Nephron (organoid): ENCODE data around the gene ZEB2.
"Not testable (repeated sequence)": the region's sequence is repeated elsewhere in the genome, so short reads cannot be mapped to it uniquely, and the experiment has no call there.

Experiments used
- H3K27ac Mint-ChIP-seq, 3 experiments: 2 replicates each; pipeline ENCODE4 v1.8.0; 2020; ENCODE audit warnings: mixed read lengths in 3 of 3, mild to moderate bottlenecking in 2 of 3, moderate library complexity in 1 of 3
- H3K27me3 Mint-ChIP-seq: 2 replicates; pipeline ENCODE4 v1.8.0; 2021; ENCODE audit warnings: low read depth, mild to moderate bottlenecking, moderate library complexity, mixed read lengths
- H3K36me3 Mint-ChIP-seq: 2 replicates; pipeline ENCODE4 v1.8.0; 2020; ENCODE audit warnings: low read depth, mixed read lengths
- H3K4me1 Mint-ChIP-seq: 2 replicates; pipeline ENCODE4 v1.8.0; 2020; ENCODE audit warnings: mixed read lengths
- H3K4me3 Mint-ChIP-seq, 3 experiments: 2 replicates each; pipeline ENCODE4 v1.8.0; 2020; ENCODE audit warnings: mild to moderate bottlenecking in 3 of 3, mixed read lengths in 3 of 3, moderate library complexity in 2 of 3
- H3K9me3 Mint-ChIP-seq: 2 replicates; pipeline ENCODE4 v1.8.0; 2020; ENCODE audit warnings: mixed read lengths
- TF ChIP-seq, protein P1 (sequence below), 3 experiments: fragments of 200-600 bp; sonication (generic); IDR thresholded peaks; one replicate each; pipeline ENCODE4 v1.5.0; 2021; ENCODE audit warnings: antibody characterized with exemption in 3 of 3; ENCODE audit not compliant: unreplicated experiment in 3 of 3

Gene ZEB2

DNA sequence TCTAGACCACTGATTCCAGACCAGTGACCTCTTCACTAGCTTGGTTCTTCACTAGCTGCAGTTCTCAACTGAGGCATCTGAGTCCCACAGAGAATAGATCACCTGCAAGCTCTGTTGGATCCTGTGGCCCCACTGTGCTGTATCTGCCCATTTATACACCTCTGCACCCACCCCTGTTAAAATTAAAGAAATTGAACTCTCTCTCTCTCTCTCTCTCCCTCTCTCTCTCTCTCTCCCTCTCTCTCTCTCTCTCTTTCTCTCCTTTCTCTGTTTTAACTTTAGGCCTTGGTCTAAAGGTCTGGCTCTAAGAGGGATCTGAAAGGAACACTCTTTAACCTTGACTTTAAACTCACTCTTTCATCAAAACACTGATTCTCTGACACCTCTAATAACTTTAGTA is 150.5 kb downstream of the ZEB2 start:
- no peaks in the 10 kb centered on the region for H3K36me3 Mint-ChIP-seq
- H3K9me3 Mint-ChIP-seq, result no peaks in the 10 kb centered on the region
- H3K4me3 Mint-ChIP-seq, result no peak overlapping the region
- H3K27ac Mint-ChIP-seq, result no peak overlapping the region
- H3K4me1 Mint-ChIP-seq, result peaks cover 39% of the 10 kb centered on the region
- H3K27me3 Mint-ChIP-seq, result no peaks in the 10 kb centered on the region
- TF ChIP-seq, protein P1, sequence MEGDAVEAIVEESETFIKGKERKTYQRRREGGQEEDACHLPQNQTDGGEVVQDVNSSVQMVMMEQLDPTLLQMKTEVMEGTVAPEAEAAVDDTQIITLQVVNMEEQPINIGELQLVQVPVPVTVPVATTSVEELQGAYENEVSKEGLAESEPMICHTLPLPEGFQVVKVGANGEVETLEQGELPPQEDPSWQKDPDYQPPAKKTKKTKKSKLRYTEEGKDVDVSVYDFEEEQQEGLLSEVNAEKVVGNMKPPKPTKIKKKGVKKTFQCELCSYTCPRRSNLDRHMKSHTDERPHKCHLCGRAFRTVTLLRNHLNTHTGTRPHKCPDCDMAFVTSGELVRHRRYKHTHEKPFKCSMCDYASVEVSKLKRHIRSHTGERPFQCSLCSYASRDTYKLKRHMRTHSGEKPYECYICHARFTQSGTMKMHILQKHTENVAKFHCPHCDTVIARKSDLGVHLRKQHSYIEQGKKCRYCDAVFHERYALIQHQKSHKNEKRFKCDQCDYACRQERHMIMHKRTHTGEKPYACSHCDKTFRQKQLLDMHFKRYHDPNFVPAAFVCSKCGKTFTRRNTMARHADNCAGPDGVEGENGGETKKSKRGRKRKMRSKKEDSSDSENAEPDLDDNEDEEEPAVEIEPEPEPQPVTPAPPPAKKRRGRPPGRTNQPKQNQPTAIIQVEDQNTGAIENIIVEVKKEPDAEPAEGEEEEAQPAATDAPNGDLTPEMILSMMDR (IDR thresholded peaks at IDR 0.05; ENCODE audit: unreplicated experiment in 3 of 3), result no peak

DNA sequence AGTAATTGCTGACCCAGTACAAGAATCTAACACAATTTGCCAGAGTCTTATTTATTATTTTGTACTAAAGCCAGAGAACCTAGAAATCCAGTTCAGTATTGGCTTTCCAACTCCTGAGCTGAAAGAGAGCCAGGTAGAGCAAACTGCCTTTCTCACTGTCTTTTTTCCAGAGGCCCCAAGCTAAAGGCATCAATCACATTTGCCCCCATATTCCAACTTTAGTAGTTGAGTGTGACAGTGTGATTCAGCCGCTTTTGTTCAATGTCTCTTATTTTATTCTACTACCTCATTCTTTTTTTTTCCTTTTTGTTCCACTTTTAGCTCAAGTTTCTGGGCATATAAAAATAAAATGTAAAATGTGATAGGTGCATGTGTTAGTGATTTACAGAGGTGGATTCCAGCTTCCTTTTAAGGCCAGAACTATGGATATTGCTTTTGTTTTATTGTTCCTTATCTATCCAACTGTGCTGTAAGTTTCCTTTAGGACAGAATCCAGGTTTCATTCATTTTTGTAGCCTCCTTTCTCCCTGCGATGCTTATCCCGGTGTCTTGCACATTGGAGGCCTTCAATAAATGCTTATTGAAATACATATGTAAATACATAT is 153.0 kb downstream of the ZEB2 start:
- H3K27me3 Mint-ChIP-seq, result peaks cover 4% of the 10 kb centered on the region
- no peaks in the 10 kb centered on the region for H3K9me3 Mint-ChIP-seq
- H3K4me1 Mint-ChIP-seq, result peaks cover 25% of the 10 kb centered on the region
- H3K36me3 Mint-ChIP-seq, result no peaks in the 10 kb centered on the region
- TF ChIP-seq, protein P1 (IDR thresholded peaks at IDR 0.05; ENCODE audit: unreplicated experiment in 3 of 3), result no peak
- H3K4me3 Mint-ChIP-seq, result no peak overlapping the region
- peak overlapping the region in 2 of 3 experiments; percentile 60 to 75 for H3K27ac Mint-ChIP-seq

DNA sequence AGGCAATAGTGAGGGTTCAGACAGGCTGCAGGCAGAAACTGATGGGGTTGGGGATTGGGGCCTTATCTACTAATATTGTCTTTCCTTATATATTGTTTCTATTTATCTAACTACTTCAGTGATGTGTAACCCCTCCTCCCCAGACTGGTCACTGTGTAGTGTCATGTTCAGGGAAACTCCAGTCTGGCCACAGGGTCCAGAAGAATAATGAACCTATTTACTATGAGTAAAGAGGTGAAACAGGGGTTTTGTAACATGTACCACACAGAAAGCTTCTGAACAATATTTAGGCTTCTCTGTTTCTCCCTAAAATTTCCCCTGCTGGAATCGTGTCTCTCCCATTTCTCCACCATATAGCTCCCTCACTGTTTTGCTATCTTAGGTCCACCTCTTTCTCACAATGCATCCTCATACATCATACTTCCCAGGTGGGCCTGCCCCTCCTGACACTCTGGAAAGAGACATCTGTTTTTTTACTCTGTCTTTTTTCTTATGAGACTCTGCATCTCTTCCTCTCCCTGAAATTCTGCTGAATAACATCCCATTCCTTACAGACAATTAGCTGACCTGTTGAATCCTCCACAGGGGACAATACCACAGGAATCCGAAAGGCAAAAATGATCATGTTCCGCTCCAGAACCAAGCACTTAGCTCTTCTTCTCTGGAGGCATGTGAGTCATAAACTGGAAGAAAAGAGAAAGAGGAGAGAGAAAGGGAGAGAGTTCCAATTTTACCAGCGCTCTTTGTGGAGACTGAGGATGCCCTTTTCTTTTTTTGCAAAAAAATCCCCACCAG is 154.8 kb downstream of the ZEB2 start:
- TF ChIP-seq, protein P1 (IDR thresholded peaks at IDR 0.05; ENCODE audit: unreplicated experiment in 3 of 3), result no peak
- peak overlapping the region in 2 of 3 experiments; percentile 15 to 51 for H3K27ac Mint-ChIP-seq

DNA sequence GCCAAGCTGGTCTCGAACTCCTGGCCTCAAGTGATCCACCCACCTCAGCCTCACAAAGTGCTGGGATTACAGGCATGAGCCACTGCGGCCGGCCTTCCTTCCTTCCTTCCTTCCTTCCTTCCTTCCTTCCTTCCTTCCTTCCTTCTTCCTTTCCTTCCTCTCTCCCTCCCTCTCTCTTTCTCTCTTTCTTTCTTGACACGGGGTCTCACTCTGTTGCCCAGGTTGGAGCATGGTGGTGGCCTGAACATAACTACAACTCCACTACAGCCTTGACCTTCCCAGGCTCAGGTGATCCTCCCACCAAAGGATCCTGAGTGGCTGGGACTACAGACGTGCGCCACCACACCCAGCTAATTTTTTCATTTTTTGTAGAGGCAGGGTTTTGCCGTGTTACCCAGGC is 155.7 kb downstream of the ZEB2 start:
- H3K27ac Mint-ChIP-seq, result peak overlapping the region in 1 of 3 experiments; percentile 15
- H3K9me3 Mint-ChIP-seq, H3K36me3 Mint-ChIP-seq, H3K4me3 Mint-ChIP-seq, H3K27me3 Mint-ChIP-seq: not testable (repeated sequence)
- H3K4me1 Mint-ChIP-seq, result peaks cover 25% of the 10 kb centered on the region

More for the DNA sequence above, 154.8 kb downstream of the ZEB2 start:
- Mint-ChIP-seq H3K27me3 (peaks cover 4% of the 10 kb centered on the region), H3K36me3 (no peaks in the 10 kb centered on the region), H3K9me3 (no peaks in the 10 kb centered on the region), H3K4me3 (no peak overlapping the region), H3K4me1 (peaks cover 25% of the 10 kb centered on the region)

DNA sequence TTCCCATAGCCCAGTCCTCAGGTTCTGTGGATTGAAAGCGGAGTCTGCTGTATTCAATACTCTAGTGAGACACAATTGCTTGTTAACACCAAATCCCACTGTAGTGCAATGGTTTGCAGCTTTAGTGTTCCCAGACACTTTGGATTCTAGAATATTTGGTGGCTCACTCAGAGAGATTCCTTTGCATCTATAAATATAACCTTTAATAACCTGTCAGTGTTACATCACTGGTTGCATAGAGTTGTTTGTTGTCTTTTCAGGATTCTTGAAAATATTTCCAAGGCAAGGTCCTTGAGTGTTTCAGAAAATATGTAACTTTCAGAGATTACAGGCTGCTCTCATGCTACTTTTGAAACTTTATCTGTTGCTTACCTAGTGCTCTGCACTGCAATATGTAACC is 157.5 kb downstream of the ZEB2 start:
- peaks cover 21% of the 10 kb centered on the region for H3K4me1 Mint-ChIP-seq
- H3K36me3 Mint-ChIP-seq, result no peaks in the 10 kb centered on the region
- H3K4me3 Mint-ChIP-seq, result no peak overlapping the region
- H3K27me3 Mint-ChIP-seq, result peaks cover 4% of the 10 kb centered on the region
- TF ChIP-seq, protein P1 (IDR thresholded peaks at IDR 0.05; ENCODE audit: unreplicated experiment in 3 of 3), result no peak
- no peaks in the 10 kb centered on the region for H3K9me3 Mint-ChIP-seq
- H3K27ac Mint-ChIP-seq, result no peak overlapping the region

DNA sequence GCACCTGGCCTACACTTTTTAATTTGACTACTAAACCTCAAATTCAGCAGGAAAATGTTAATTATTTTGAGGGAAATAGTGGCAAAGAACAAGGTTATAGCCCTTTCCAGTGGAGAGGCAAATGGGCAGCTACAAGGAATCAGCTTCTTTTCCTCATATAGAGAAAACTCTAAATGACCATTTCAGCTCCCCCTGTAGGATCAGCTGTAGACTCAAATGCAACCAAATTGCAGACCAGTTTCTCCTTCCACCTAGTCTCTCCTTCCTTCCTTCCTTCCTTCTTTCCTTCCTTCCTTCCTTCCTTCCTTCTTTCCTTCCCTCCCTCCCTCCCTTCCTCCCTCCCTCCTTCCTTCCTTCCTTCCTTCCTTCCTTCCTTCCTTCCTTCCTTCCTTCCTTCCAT is 158.2 kb downstream of the ZEB2 start:
- no peaks in the 10 kb centered on the region for H3K9me3 Mint-ChIP-seq

More for the DNA sequence above, 158.2 kb downstream of the ZEB2 start:
- H3K36me3 Mint-ChIP-seq, result no peaks in the 10 kb centered on the region
- peaks cover 4% of the 10 kb centered on the region for H3K27me3 Mint-ChIP-seq
- H3K27ac Mint-ChIP-seq, result no peak overlapping the region
- TF ChIP-seq, protein P1 (IDR thresholded peaks at IDR 0.05; ENCODE audit: unreplicated experiment in 3 of 3), result no peak
- H3K4me1 Mint-ChIP-seq, result peaks cover 15% of the 10 kb centered on the region
- H3K4me3 Mint-ChIP-seq, result no peak overlapping the region
